HG03378 (cell line): ENCODE data around the gene OR6C2.
"Not testable (repeated sequence)": the region's sequence is repeated elsewhere in the genome, so short reads cannot be mapped to it uniquely, and the experiment has no call there.

Source experiments
- ATAC-seq: cut with Tn5 transposase; IDR thresholded peaks from one replicate; pipeline ENCODE4 v1.9.1; 2021; ENCODE audit warnings: mild to moderate bottlenecking, moderate library complexity; ENCODE audit not compliant: unreplicated experiment

Gene OR6C2

GRCh38 chr12:55443776-55444175 lies at the start of gene OR6C2:
Gene OR6C2, plus strand, starts transcription at chr12:55444076. Its CDS starts 8,138 bp downstream, at chr12:55452214.
- ATAC-seq: no peak

GRCh38 chr12:55396326-55396725 lies 47.5 kb upstream of the OR6C2 start:
- ATAC-seq: no peak

- ATAC-seq: no peak
Measured at GRCh38 chr12:55400229-55400628, 43.6 kb upstream of the OR6C2 start, which contains the start of gene OR6C65. Gene OR6C65, plus strand, starts transcription at chr12:55400529. Its CDS starts 0 bp downstream, at chr12:55400529.

- no peak for ATAC-seq
Measured at GRCh38 chr12:55407866-55408265, 36.0 kb upstream of the OR6C2 start.

- ATAC-seq: not testable (repeated sequence)
Measured at GRCh38 chr12:55409133-55409532, 34.7 kb upstream of the OR6C2 start.

GRCh38 chr12:55412138-55412537 lies 31.7 kb upstream of the OR6C2 start:
- ATAC-seq: not testable (repeated sequence)

GRCh38 chr12:55413498-55414388 lies 30.1 kb upstream of the OR6C2 start:
- not testable (repeated sequence) for ATAC-seq

- ATAC-seq: not testable (repeated sequence)
Measured at GRCh38 chr12:55414396-55414823, 29.5 kb upstream of the OR6C2 start.

- not testable (repeated sequence) for ATAC-seq
Measured at GRCh38 chr12:55414889-55415288, 29.0 kb upstream of the OR6C2 start.

- no peak for ATAC-seq
Measured at GRCh38 chr12:55416961-55417360, 26.9 kb upstream of the OR6C2 start.

- no peak for ATAC-seq
Measured at GRCh38 chr12:55420307-55420962, 23.4 kb upstream of the OR6C2 start.

- no peak for ATAC-seq
Measured at GRCh38 chr12:55425954-55426353, 17.9 kb upstream of the OR6C2 start, which contains the start of gene OR6C76. Gene OR6C76, plus strand, starts transcription at chr12:55426254. Its CDS starts 0 bp downstream, at chr12:55426254.

GRCh38 chr12:55428331-55429243 lies 15.3 kb upstream of the OR6C2 start:
- ATAC-seq: no peak

GRCh38 chr12:55441233-55441632 lies 2.6 kb upstream of the OR6C2 start:
- not testable (repeated sequence) for ATAC-seq

- no peak for ATAC-seq
Measured at GRCh38 chr12:55445357-55445756, 1.5 kb downstream of the OR6C2 start.

- ATAC-seq: no peak
Measured at GRCh38 chr12:55446326-55446725, 2.5 kb downstream of the OR6C2 start.

GRCh38 chr12:55448825-55449224 lies 4.9 kb downstream of the OR6C2 start:
- no peak for ATAC-seq

- not testable (repeated sequence) for ATAC-seq
Measured at GRCh38 chr12:55464926-55465325, 21.1 kb downstream of the OR6C2 start.

GRCh38 chr12:55467836-55468235 lies 24.0 kb downstream of the OR6C2 start:
- peak; percentile 60 for ATAC-seq

- ATAC-seq: no peak
Measured at GRCh38 chr12:55469291-55469690, 25.4 kb downstream of the OR6C2 start.
